AG09309 (cell line): ENCODE results near the gene KCNK18.
A peak's percentile ranks its signal among the peaks of the same experiment; 100 is the strongest.

Source experiments
- DNase-seq: peaks from one replicate; pipeline ENCODE4 v3.0.0-alpha.2; 2010; ENCODE audit warnings: low read depth
- H3K4me3 ChIP-seq: 2 replicates; pipeline ENCODE4 v1.5.1; 2011; ENCODE audit warnings: mild to moderate bottlenecking, low read depth, low read length, moderate library complexity; ENCODE audit not compliant: control insufficient read depth
- CTCF ChIP-seq: IDR thresholded peaks from 2 replicates; pipeline ENCODE4 v1.5.1; 2011; ENCODE audit warnings: mild to moderate bottlenecking, low read depth, low read length, inconsistent platforms; ENCODE audit not compliant: insufficient read depth, control insufficient read depth; ENCODE audit errors: missing control alignments

Gene KCNK18

GRCh38 chr10:117161386-117162033, 35.8 kb upstream of the KCNK18 start:
- no peak for DNase-seq
- no peak for TF ChIP-seq CTCF
- no peak overlapping the region for H3K4me3 ChIP-seq

GRCh38 chr10:117162093-117163060, 34.9 kb upstream of the KCNK18 start:
- no peak overlapping the region for H3K4me3 ChIP-seq

GRCh38 chr10:117163061-117163953, 34.0 kb upstream of the KCNK18 start:
- DNase-seq = no peak
- no peak overlapping the region for H3K4me3 ChIP-seq
- no peak for TF ChIP-seq CTCF

More at GRCh38 chr10:117162093-117163060, 34.9 kb upstream of the KCNK18 start:
- DNase-seq = no peak
- no peak for TF ChIP-seq CTCF

- no peak for TF ChIP-seq CTCF
- no peak overlapping the region for H3K4me3 ChIP-seq
Measured at GRCh38 chr10:117163954-117164548, 33.2 kb upstream of the KCNK18 start.

GRCh38 chr10:117164592-117165537, 32.4 kb upstream of the KCNK18 start:
- H3K4me3 ChIP-seq = peak overlapping the region; percentile 16
- no peak for DNase-seq
- TF ChIP-seq CTCF = no peak

More at GRCh38 chr10:117163954-117164548, 33.2 kb upstream of the KCNK18 start:
- no peak for DNase-seq
